Natural killer cell treated with Interleukin-12 subunit alpha and Interleukin-12 subunit beta and Interleukin-15 and Interleukin-18, amount 100 ng/mL, for 72 hours (primary cell): Measurements from ENCODE around the gene STUM. TPM values are rescaled to one million over a fixed set of nuclear protein-coding genes. Genes with fewer than 3 reads are reported as not detected.
A peak's percentile ranks its signal among the peaks of the same experiment; 100 is the strongest.
"Not testable (repeated sequence)": the region's sequence is repeated elsewhere in the genome, so short reads cannot be mapped to it uniquely, and the experiment has no call there.

Source experiments
- ATAC-seq, 2 donors: fragments of 150-1000 bp; cut with Tn5 transposase in 1 of 2; sonication (Bioruptor Pico), chemical (Tn5 transposase) in 1 of 2; 2 replicates each; pipeline ENCODE4 v1.10.0; 2021
- DNase-seq: peaks from one replicate; pipeline ENCODE4 v3.0.0; 2022; ENCODE audit warnings: low spot score
- H3K27ac Mint-ChIP-seq, 2 donors: 1 replicate in 1 of 2; 2 replicates in 1 of 2; pipeline ENCODE4 v1.8.0; 2022; ENCODE audit warnings: mixed read lengths in 2 of 2, mild to moderate bottlenecking in 1 of 2, moderate library complexity in 1 of 2
- H3K27me3 Mint-ChIP-seq, 2 donors: 1 replicate in 1 of 2; 2 replicates in 1 of 2; pipeline ENCODE4 v1.8.0; 2022; ENCODE audit warnings: mixed read lengths in 2 of 2
- H3K36me3 Mint-ChIP-seq: one replicate; pipeline ENCODE4 v1.8.0; 2022; ENCODE audit warnings: mixed read lengths
- H3K4me1 Mint-ChIP-seq, 2 donors: 1 replicate in 1 of 2; 2 replicates in 1 of 2; pipeline ENCODE4 v1.8.0; 2022; ENCODE audit warnings: low read depth in 2 of 2, mixed read lengths in 2 of 2, mild to moderate bottlenecking in 1 of 2
- H3K4me3 Mint-ChIP-seq: one replicate; pipeline ENCODE4 v1.8.0; 2022; ENCODE audit warnings: mixed read lengths
- H3K9me3 Mint-ChIP-seq: 2 replicates; pipeline ENCODE4 v1.8.0; 2022; ENCODE audit warnings: mixed read lengths
- total RNA-seq, 2 donors: library from RNA; stranded (reverse); gene quantifications; one replicate each; pipeline ENCODE4 v1.2.3, GENCODE V29; 2022

The STUM gene
- total RNA-seq: not detected

- Mint-ChIP-seq H3K27ac (no peak within 1 kb of the TSS), H3K4me1 (peaks cover 4 to 9% of the 10 kb centered on the region in 2 donors), H3K9me3 (no peaks in the 10 kb centered on the region), H3K4me3 (peak within 1 kb of the TSS; percentile 18), H3K36me3 (no peaks in the 10 kb centered on the region), H3K27me3 (peaks cover 36 to 56% of the 10 kb centered on the region in 2 donors)
- DNase-seq (no peak), ATAC-seq (peak; percentile 62 to 76)
These were observed at the start of gene STUM for GRCh38 chr1:226548256-226549093. Gene STUM (plus strand): TSS chr1:226548764. CDS start chr1:226548905, 141 bp downstream.

- not testable (repeated sequence) for H3K9me3 Mint-ChIP-seq, DNase-seq, H3K36me3 Mint-ChIP-seq, H3K4me3 Mint-ChIP-seq, H3K27ac Mint-ChIP-seq, ATAC-seq, H3K4me1 Mint-ChIP-seq
- H3K27me3 Mint-ChIP-seq: peaks cover 23 to 37% of the 10 kb centered on the region in 2 donors
These were observed 48.9 kb upstream of the STUM start for GRCh38 chr1:226499699-226500098.

GRCh38 chr1:226506021-226506420 lies 42.5 kb upstream of the STUM start:
- no peaks in the 10 kb centered on the region for H3K4me1 Mint-ChIP-seq
- no peak overlapping the region for H3K4me3 Mint-ChIP-seq
- H3K27ac Mint-ChIP-seq: no peak overlapping the region
- DNase-seq: no peak
- H3K9me3 Mint-ChIP-seq: no peaks in the 10 kb centered on the region
- H3K27me3 Mint-ChIP-seq: peaks cover 39 to 53% of the 10 kb centered on the region in 2 donors
- ATAC-seq: no peak
- peaks cover 9% of the 10 kb centered on the region for H3K36me3 Mint-ChIP-seq

GRCh38 chr1:226506921-226507320 lies 41.6 kb upstream of the STUM start:
- H3K27me3 Mint-ChIP-seq: peaks cover 39 to 44% of the 10 kb centered on the region in 2 donors
- DNase-seq: no peak

GRCh38 chr1:226510453-226510852 lies 38.1 kb upstream of the STUM start:
- Mint-ChIP-seq H3K4me1 (no peaks in the 10 kb centered on the region), H3K27me3 (peaks cover 20 to 23% of the 10 kb centered on the region in 2 donors), H3K9me3 (no peaks in the 10 kb centered on the region), H3K27ac (no peak overlapping the region), H3K4me3 (no peak overlapping the region), H3K36me3 (peaks cover 4% of the 10 kb centered on the region)
- DNase-seq: no peak
- ATAC-seq: no peak

More at GRCh38 chr1:226506921-226507320, 41.6 kb upstream of the STUM start:
- Mint-ChIP-seq H3K9me3 (no peaks in the 10 kb centered on the region), H3K4me3 (no peak overlapping the region), H3K36me3 (peaks cover 9% of the 10 kb centered on the region), H3K27ac (no peak overlapping the region), H3K4me1 (no peaks in the 10 kb centered on the region)
- no peak for ATAC-seq

GRCh38 chr1:226511296-226511695 lies 37.3 kb upstream of the STUM start:
- DNase-seq (no peak), ATAC-seq (no peak)
- no peak overlapping the region for H3K4me3 Mint-ChIP-seq
- no peak overlapping the region for H3K27ac Mint-ChIP-seq
- no peaks in the 10 kb centered on the region for H3K4me1 Mint-ChIP-seq
- no peaks in the 10 kb centered on the region for H3K9me3 Mint-ChIP-seq
- peaks cover 4% of the 10 kb centered on the region for H3K36me3 Mint-ChIP-seq
- H3K27me3 Mint-ChIP-seq: peaks cover 20 to 23% of the 10 kb centered on the region in 2 donors

- DNase-seq (no peak), ATAC-seq (no peak)
- H3K4me3 Mint-ChIP-seq: no peak overlapping the region
- peaks cover 4% of the 10 kb centered on the region for H3K36me3 Mint-ChIP-seq
- no peaks in the 10 kb centered on the region for H3K9me3 Mint-ChIP-seq
- peaks cover 17 to 20% of the 10 kb centered on the region in 2 donors for H3K27me3 Mint-ChIP-seq
- H3K27ac Mint-ChIP-seq: no peak overlapping the region
- H3K4me1 Mint-ChIP-seq: no peaks in the 10 kb centered on the region
These were observed 36.4 kb upstream of the STUM start for GRCh38 chr1:226512076-226512728.

GRCh38 chr1:226518375-226518774 lies 30.2 kb upstream of the STUM start:
- Mint-ChIP-seq H3K4me3 (no peak overlapping the region), H3K27me3 (peaks cover 19% of the 10 kb centered on the region in 2 donors), H3K27ac (no peak overlapping the region), H3K9me3 (no peaks in the 10 kb centered on the region), H3K36me3 (no peaks in the 10 kb centered on the region), H3K4me1 (no peaks in the 10 kb centered on the region)
- no peak for ATAC-seq
- no peak for DNase-seq

- Mint-ChIP-seq H3K4me1 (no peaks in the 10 kb centered on the region), H3K27ac (no peak overlapping the region), H3K27me3 (peaks cover 17 to 19% of the 10 kb centered on the region in 2 donors), H3K36me3 (no peaks in the 10 kb centered on the region), H3K4me3 (no peak overlapping the region), H3K9me3 (no peaks in the 10 kb centered on the region)
- no peak for ATAC-seq
- DNase-seq: no peak
These were observed 29.4 kb upstream of the STUM start for GRCh38 chr1:226519135-226519534.

GRCh38 chr1:226519716-226520598 lies 28.6 kb upstream of the STUM start:
- DNase-seq: no peak
- no peak overlapping the region for H3K27ac Mint-ChIP-seq
- no peaks in the 10 kb centered on the region for H3K36me3 Mint-ChIP-seq
- H3K4me1 Mint-ChIP-seq: no peaks in the 10 kb centered on the region
- peaks cover 17 to 19% of the 10 kb centered on the region in 2 donors for H3K27me3 Mint-ChIP-seq
- H3K4me3 Mint-ChIP-seq: no peak overlapping the region
- peak in 1 of 2 donors; percentile 24 for ATAC-seq
- H3K9me3 Mint-ChIP-seq: no peaks in the 10 kb centered on the region

- Mint-ChIP-seq H3K27ac (no peak overlapping the region), H3K9me3 (no peaks in the 10 kb centered on the region), H3K27me3 (peaks cover 17 to 19% of the 10 kb centered on the region in 2 donors), H3K4me1 (no peaks in the 10 kb centered on the region), H3K36me3 (no peaks in the 10 kb centered on the region), H3K4me3 (no peak overlapping the region)
- DNase-seq (no peak), ATAC-seq (no peak)
These were observed 27.8 kb upstream of the STUM start for GRCh38 chr1:226520640-226521355.

GRCh38 chr1:226523646-226524406 lies 24.7 kb upstream of the STUM start:
- H3K36me3 Mint-ChIP-seq: no peaks in the 10 kb centered on the region
- H3K9me3 Mint-ChIP-seq: no peaks in the 10 kb centered on the region
- DNase-seq (no peak), ATAC-seq (no peak)
- no peak overlapping the region for H3K4me3 Mint-ChIP-seq
- no peaks in the 10 kb centered on the region for H3K4me1 Mint-ChIP-seq
- H3K27ac Mint-ChIP-seq: no peak overlapping the region
- H3K27me3 Mint-ChIP-seq: peaks cover 14 to 15% of the 10 kb centered on the region in 2 donors
